Ramos (cell line): Measurements from ENCODE around the gene CCSER2.
"Not testable (repeated sequence)": the region's sequence is repeated elsewhere in the genome, so short reads cannot be mapped to it uniquely, and the experiment has no call there.

Experiments used
- in situ Hi-C: fragments of 300-500 bp; cut with MboI; formaldehyde crosslinking; loops from one replicate; pipeline ENCODE4 v1.14.3; 2022; ENCODE audit warnings: low sequenced_read_pairs; ENCODE audit not compliant: unreplicated experiment

The CCSER2 gene

GRCh38 chr10:84423719-84424118, 95.3 kb downstream of the CCSER2 start:
- in situ Hi-C loops: no loop called here

DNA sequence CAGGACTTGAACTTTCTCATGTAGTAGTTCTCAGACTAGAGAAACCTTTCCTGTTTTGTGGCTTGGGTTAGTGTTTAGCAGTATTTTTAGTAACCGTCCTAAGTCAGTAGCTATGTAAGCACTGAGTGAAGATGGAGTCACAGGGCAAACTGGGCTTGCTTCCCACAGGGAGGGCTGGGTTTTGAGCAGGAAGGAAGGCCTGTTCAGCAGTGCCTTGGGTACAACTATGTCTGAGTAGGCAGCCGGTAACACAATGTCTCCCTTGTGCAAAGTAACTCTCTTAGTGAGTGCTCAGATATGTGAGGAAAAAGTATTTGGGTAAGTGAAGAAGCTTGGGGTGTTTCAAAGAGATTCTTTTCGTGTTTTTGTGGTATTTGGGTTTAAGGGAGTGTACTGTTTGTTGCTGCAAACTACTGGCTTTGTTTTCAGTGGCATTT, 96.4 kb downstream of the CCSER2 start:
- in situ Hi-C loops: no loop called here

GRCh38 chr10:84427903-84428650, 99.7 kb downstream of the CCSER2 start:
- in situ Hi-C loops: no loop called here

DNA sequence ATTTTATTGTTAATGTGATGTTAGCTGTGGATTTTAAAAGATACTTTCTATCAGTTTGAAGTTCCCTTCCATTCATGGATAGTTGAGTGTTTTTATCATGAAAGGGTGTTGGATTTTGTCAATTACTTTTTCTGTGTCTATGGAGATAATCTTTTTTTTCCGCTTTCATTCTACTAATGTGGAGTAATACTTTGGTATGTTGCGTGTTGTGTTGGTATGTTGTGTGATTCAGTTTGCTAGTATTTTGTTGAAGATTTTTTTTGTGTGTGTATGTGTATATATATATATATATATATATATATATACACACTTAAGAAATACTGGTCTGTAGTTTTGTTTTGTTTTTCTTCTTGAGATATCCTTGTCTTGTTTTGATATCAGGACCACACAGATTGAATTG, 100.3 kb downstream of the CCSER2 start:
- in situ Hi-C loops: no loop called here

- in situ Hi-C loops: no loop called here
Measured at GRCh38 chr10:84429926-84430520, 101.6 kb downstream of the CCSER2 start.

DNA sequence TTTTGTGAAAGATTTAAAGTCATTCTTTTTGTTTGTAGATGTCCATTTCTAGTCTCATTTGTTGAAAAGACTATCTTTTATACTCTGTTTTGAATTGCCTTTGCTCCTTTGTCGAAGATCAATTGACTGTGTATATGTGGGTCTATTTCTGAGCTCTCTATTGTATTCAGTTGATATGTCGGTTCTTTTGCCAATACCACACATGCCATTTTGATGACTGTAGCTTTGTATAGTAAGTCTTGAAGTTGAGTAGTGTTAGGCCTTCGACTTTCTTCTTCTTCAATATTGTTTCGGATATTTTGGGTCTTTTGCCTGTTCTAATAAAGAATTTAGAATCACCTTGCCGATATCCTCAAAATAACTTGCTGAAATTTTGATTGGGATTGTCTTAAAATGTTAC, 104.5 kb downstream of the CCSER2 start:
- in situ Hi-C loops: no loop called here

DNA sequence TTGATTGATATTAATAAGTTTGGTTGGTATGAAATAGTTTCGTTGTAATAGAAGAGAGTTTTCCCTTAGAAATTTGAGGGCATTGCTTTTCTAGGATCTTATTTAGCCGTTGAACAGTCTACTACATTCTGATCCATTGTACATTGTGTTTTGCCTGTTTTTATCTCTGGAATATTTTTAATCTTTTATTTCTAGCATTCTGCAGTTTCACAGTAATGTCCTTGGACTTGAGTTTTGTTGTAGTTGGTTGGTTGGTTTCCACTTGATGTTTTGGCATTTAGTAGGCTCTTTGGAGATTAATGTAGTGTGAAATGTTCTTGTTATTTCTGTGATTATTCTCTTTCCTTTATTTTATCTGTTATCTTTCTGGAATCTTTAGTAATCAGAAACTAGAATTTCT, 112.4 kb downstream of the CCSER2 start:
- in situ Hi-C loops: no loop called here

DNA sequence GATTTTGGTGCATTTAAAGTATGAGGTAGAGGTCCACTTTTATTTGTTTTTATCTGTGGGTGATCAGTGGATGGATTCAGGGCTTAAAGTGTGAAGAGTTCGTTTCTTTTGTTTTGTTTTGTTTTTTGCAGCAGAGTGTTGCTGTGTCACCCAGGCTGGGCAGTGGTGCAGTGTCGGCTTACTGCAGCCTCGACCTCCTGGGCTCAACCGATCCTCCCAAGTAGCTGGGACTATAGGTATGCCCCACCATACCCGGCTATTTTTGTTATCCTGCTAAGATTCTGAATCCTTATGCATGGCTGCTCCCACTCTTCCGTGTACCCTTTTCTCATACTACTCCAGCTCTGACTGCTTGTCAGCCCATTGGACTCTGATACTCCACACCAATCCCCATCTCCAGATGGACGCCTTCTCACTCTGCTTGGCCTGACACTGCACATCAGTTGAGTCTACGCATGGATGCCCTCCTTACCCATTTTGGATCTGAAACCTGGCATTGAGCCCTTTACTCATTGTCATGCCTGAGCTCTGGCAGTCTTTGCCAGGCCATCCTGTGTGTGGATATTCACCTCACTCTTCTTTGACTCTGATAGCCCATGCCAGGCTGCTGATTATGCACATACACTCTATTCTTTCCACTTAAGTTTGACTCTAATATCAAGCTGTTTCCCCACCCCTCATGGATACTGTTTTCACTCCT, 119.5 kb downstream of the CCSER2 start:
- in situ Hi-C loops: no loop called here

DNA sequence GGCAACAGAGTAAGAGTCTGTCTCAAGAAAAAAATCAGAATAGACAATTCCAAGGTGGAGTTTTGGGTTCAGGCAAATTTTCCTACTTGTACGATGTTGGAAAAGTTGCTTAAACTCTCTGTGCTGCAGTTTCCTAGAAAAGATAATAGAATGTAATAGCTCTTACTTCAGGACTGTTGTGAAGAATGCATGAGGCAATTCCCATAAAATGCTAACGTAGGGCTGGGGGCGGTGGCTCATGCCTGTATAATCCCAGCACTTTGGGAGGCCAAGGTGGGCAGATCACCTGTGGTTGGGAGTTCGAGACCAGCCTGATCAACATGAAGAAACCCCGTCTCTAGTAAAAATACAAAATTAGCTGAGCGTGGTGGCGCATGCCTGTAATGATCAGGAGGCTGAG, 121.0 kb downstream of the CCSER2 start:
- in situ Hi-C loops: not testable (repeated sequence)

- in situ Hi-C loops: no loop called here
Measured at GRCh38 chr10:84452003-84452402, 123.6 kb downstream of the CCSER2 start.

DNA sequence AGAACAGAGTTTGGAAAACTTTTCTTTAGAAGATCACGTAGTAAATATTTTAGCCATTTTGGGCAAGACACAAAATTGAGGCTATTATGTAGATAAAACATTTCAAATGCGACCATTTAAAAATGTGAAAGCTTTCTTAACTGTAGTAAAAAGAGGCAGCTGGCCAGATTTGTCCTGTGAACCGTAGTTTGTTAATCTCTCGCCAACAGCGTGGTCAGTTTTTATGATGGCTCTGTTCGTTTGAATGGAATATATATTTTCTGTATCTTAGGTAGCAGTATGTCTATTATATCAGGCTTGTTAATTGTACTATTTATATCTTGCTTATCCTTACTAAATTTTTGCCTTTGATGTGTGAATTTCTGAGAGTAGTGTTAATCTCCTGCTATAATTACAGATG, 124.9 kb downstream of the CCSER2 start:
- in situ Hi-C loops: no loop called here

DNA sequence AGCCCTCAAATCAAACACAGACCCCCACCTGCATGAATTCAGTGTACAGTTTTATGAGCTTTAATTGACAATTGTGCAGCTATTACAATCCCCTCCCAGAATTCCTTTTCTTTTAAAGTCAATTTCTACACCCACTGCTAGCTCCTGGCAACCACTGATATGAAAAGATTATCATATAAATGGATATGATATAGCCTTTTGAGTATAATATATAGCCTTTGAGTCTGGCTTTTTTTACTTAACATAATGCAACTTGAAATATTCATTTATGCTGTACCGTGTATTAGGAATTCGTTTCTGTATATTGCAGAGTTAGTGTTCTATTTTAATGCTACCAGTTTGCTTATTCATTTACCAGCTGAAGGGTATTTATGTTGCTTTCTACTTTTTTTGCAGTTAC, 127.7 kb downstream of the CCSER2 start:
- in situ Hi-C loops: no loop called here

DNA sequence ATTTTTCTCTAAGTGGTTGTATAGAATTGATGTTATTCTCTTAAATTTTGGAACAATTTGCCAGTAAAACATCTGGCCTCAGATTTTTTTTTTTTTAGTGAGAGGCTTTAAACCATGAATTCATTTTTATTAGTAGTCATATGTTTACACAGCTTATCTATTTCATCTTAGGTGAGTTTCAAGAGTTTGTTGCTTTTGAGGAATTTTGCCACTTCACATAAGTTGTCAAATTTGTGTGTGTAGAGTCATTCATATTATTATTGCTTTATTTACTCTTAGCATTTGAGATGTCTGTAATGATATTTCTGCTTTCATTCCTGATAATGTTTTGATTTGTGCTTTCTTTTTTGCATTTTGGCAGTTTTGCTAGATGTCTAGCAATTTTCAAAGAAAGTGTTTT, 132.1 kb downstream of the CCSER2 start:
- in situ Hi-C loops: no loop called here

DNA sequence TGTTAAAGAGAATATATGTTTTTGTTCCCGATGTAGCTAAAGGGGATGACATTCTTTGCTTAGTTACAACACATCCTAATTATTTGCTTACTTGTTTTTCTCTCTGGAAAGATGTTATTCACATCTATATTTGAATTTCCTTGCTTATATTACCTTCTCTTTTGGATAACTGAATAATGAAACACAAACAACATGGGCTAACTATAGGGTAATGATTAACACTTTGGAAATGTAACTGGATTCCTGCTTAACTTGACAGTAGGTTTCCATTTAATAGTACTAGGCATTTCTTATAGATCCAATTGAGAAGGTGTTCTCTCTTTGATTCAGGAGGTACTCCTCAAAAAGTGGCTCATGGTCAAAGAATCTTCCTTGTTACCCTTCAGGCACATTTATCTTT, 141.1 kb downstream of the CCSER2 start:
- in situ Hi-C loops: no loop called here

- in situ Hi-C loops: no loop called here
Measured at GRCh38 chr10:84473136-84473535, 144.7 kb downstream of the CCSER2 start.

- in situ Hi-C loops: no loop called here
Measured at GRCh38 chr10:84477398-84478128, 149.2 kb downstream of the CCSER2 start.

- in situ Hi-C loops: no loop called here
Measured at GRCh38 chr10:84478151-84478550, 149.8 kb downstream of the CCSER2 start.

GRCh38 chr10:84478679-84479078, 150.3 kb downstream of the CCSER2 start:
- in situ Hi-C loops: no loop called here

- in situ Hi-C loops: no loop called here
Measured at GRCh38 chr10:84484541-84484940, 156.2 kb downstream of the CCSER2 start.

- in situ Hi-C loops: no loop called here
Measured at GRCh38 chr10:84493361-84493760, 165.0 kb downstream of the CCSER2 start.
